Stimulated activated CD4-positive, alpha-beta T cell treated with anti-CD3 and anti-CD28 coated beads, Interleukin-2, amount 100 ng/mL, for 24 hours (primary cell): ENCODE data around the gene GAPVD1.

Experiments
- DNase-seq, 2 donors: peaks; one replicate each; pipeline ENCODE4 v3.0.0-alpha.2; 2020

GAPVD1 gene

DNA sequence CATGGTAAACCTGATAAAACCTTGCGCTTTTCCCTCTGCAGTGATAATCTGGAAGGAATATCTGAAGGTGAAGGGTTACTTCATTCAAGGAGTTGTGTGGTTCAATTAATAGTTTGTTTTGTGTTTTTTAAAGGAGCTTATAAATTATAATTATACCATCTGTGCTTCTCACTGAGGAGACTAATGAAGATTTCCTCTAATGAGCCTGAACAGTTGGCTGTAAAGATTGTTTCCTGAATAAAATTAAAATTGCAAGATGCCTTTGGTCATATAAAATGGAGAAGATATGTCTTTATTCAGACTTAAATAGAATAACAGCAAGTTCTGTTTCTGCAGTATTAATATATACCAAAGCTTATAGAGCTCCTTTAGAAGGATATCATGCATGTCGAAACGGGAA, 59.9 kb downstream of the GAPVD1 start:
- no peak for DNase-seq

- no peak for DNase-seq
Measured at GRCh38 chr9:125323615-125324014, 62.0 kb downstream of the GAPVD1 start.

- DNase-seq = no peak
Measured at GRCh38 chr9:125325826-125326225, 64.2 kb downstream of the GAPVD1 start.

- no peak for DNase-seq
Measured at GRCh38 chr9:125329978-125330377, 68.4 kb downstream of the GAPVD1 start.

GRCh38 chr9:125330587-125330986, 69.0 kb downstream of the GAPVD1 start:
- no peak for DNase-seq

GRCh38 chr9:125332527-125332926, 70.9 kb downstream of the GAPVD1 start:
- peak; percentile 23 to 31 for DNase-seq

GRCh38 chr9:125337236-125337635, 75.6 kb downstream of the GAPVD1 start:
- DNase-seq = no peak

DNA sequence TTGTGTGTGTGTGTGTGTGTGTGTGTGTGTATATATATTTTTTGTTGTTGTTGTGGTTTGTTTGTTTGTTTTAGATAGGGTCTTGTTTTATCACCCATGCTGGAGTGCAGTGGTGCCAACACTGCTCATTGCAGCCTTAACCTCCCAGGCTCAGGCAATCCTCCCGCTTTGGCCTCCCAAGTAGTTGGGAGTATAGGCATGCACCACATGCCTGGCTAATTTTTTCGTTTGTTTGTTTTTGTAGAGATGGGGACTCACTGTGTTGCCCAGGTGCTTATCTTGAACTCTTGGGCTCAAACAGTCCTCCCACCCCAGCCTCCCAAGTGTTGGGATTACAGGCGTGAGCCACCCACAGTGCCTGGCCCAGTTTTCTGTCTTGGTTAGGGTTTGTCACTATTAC, 77.3 kb downstream of the GAPVD1 start:
- DNase-seq = no peak

DNA sequence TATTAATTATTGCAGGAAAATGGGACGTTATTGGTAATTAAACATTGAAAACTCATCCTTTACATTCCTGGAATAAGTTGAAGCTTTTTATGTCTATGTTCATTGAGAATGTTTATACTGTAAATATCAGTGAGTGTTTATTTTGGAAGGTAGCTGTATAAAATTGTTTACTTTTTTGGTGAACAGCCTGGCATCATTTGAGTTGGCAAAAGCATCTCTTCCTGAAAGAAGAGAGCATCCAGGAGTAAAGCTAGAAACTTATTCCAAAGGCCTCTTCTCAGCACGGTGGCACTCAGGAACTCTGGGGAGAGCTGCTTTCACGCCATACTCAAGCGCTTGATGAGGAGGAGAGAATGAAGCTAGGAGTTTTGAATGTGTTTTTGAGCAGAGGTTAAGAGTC, 79.9 kb downstream of the GAPVD1 start:
- no peak for DNase-seq

- no peak for DNase-seq
Measured at GRCh38 chr9:125343518-125344275, 82.1 kb downstream of the GAPVD1 start.

DNA sequence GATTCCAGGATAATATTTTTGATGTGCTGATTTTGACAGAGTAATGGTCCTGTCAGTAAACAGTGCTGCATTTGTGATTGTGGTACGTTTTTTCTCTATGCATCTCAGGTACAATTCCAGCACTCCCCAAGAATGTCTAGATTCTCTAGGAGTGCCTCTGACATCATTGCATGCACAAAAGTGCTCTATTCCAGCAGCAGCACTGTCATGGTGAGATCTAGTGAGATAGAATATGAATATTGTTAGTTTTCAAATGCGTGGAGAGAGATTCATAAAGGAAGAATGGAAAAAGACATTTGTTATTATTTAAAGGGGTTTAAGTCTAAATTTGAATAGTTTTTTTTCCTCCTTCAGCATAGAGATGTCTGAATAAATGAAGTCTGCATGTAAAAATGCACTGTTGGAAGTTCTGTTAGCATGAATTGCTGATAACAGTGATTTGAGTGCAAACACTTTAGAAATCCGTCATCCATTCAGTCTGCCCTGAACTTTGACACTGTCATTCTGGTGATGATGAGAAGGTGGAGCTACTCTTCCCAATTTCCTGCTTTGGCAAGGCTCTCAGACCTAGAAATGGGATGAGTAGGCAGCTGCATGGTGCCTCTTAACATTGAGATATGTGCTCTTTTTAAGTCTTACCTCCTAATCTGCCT, 84.6 kb downstream of the GAPVD1 start:
- no peak for DNase-seq

DNA sequence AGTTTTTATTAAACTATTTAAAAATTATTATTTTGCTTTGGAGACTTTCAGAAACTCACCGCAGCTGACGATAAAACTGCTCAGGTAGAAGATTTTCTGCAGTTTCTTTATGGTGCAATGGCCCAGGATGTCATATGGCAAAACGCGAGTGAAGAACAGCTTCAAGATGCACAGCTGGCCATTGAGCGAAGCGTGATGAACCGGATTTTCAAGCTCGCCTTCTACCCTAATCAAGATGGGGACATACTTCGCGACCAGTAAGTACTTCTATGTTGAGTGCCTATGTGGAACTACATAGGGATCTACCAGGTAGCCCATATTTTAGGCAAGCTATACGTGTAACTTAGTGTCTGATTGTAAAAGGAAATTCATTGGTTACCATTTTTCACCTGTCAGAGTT, 94.0 kb downstream of the GAPVD1 start:
- DNase-seq = no peak

- no peak for DNase-seq
Measured at GRCh38 chr9:125356032-125356431, 94.4 kb downstream of the GAPVD1 start.

GRCh38 chr9:125359011-125359410, 97.4 kb downstream of the GAPVD1 start:
- DNase-seq = no peak

DNA sequence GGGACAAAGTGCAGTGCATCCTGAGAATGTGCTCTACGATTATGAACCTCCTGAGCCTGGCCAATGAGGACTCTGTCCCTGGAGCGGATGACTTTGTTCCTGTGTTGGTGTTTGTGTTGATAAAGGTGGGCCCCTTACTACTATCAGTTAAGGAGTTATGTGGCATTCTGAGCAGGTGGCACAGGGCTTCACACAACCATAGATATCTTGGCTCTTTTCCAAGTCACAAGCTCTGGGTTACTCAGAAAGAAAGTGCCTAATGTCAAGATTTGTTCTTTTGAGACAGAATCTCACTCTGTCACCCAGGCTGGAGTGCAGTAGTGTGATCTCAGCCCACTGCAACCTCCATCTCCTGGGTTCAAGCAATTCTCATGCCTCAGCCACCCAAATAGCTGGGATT, 99.0 kb downstream of the GAPVD1 start:
- no peak for DNase-seq

GRCh38 chr9:125361837-125362531, 100.4 kb downstream of the GAPVD1 start:
- DNase-seq = no peak

GRCh38 chr9:125366676-125367075, 105.0 kb downstream of the GAPVD1 start:
- DNase-seq = no peak

GRCh38 chr9:125370786-125371185, 109.2 kb downstream of the GAPVD1 start:
- no peak for DNase-seq

- no peak for DNase-seq
Measured at GRCh38 chr9:125372441-125373226, 111.0 kb downstream of the GAPVD1 start.

GRCh38 chr9:125374443-125375309, 113.0 kb downstream of the GAPVD1 start:
- DNase-seq = peak; percentile 67 to 70

DNA sequence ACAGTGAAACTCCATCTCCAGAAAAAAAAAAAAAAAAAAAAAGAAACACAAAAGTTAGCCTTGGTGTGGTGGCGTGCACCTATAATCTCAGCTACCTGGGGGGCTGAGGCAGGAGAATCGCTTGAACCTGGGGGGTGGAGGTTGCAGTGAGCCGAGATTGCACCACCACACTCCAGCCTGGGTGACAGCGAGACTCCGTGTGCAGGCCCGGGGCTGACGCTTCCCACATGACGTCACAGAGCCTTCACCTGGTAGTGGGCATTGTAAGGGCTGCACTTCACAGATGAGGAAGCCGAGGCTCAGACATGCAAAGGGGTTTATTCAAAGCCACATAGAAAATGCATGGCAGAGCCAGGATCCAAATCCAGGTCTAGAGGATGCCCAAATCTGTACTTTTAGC, 114.2 kb downstream of the GAPVD1 start:
- no peak for DNase-seq
